GM12878 (cell line): ENCODE measurements around the gene BTG2. TPM values are rescaled to one million over a fixed set of nuclear protein-coding genes. Genes with fewer than 3 reads are reported as not detected.

Experiments
- CBX5 ChIP-seq: sonication (generic); IDR thresholded peaks from 2 replicates; pipeline ENCODE4 v1.6.1; 2016; ENCODE audit warnings: low read depth, moderate library complexity, mild to moderate bottlenecking, inconsistent platforms
- CHD1 ChIP-seq: IDR thresholded peaks from 2 replicates; pipeline ENCODE4 v1.6.1; 2012; ENCODE audit warnings: low read depth, low read length, improper control_type of control experiment
- E2F4 ChIP-seq: IDR thresholded peaks from 2 replicates; pipeline ENCODE4 v1.6.1; 2012; ENCODE audit warnings: low read depth, low read length, improper control_type of control experiment
- FOS ChIP-seq: IDR thresholded peaks from 3 replicates; pipeline ENCODE4 v1.6.1; 2011; ENCODE audit warnings: borderline replicate concordance; ENCODE audit not compliant: insufficient read length; ENCODE audit errors: extremely low read depth
- GATAD2B ChIP-seq: fragments of 450-650 bp; conservative IDR thresholded peaks from 2 replicates; pipeline ENCODE4 v1.6.1; 2017; ENCODE audit warnings: low read depth, mild to moderate bottlenecking, moderate library complexity
- JUNB ChIP-seq: IDR thresholded peaks from 2 replicates; pipeline ENCODE4 v1.6.1; 2016; ENCODE audit warnings: antibody characterized with exemption, mild to moderate bottlenecking
- KAT2A ChIP-seq: conservative IDR thresholded peaks from 2 replicates; pipeline ENCODE4 v1.6.1; 2011; ENCODE audit warnings: low read depth, low read length; ENCODE audit not compliant: control insufficient read depth
- MYC ChIP-seq: IDR thresholded peaks from 2 replicates; pipeline ENCODE4 v1.6.1; 2011; ENCODE audit warnings: mild to moderate bottlenecking, low read length, moderate library complexity, inconsistent platforms; ENCODE audit not compliant: insufficient read depth, insufficient replicate concordance, insufficient read length, severe bottlenecking
- SKIL ChIP-seq: fragments of 450-650 bp; IDR thresholded peaks from 2 replicates; pipeline ENCODE4 v1.6.1; 2017; ENCODE audit warnings: mild to moderate bottlenecking, low read depth, inconsistent platforms; ENCODE audit not compliant: poor library complexity, severe bottlenecking
- SPI1 ChIP-seq: IDR thresholded peaks from 2 replicates; pipeline ENCODE4 v1.6.1; 2011; ENCODE audit warnings: low read depth, mild to moderate bottlenecking, low read length, moderate library complexity, borderline replicate concordance; ENCODE audit not compliant: insufficient read depth
- polyA plus RNA-seq, 11 experiments: library from polyadenylated mRNA; depleted of rRNA in 4 of 11; unstranded in 6 of 11; stranded (reverse) in 5 of 11; fragments of >200 nt; fragmentation: Nextera tagmentation in 4 of 11; fragmentation: Illumina TruSeq in 1 of 11; extraction: Ambion mirVana in 4 of 11; extraction: Trizol in 1 of 11; gene quantifications; 1 replicate in 1 of 11; 2 replicates in 10 of 11; pipeline versions ENCODE4 v1.2.1 to v1.2.3, GENCODE V29; 2011 to 2016; ENCODE audit warnings: inconsistent platforms in 2 of 11, missing spikeins in 2 of 11, low read depth in 1 of 11
- total RNA-seq, 4 experiments: library from RNA; depleted of rRNA in 3 of 4; stranded (reverse); fragments of >200 nt in 3 of 4; fragmentation: Illumina TruSeq in 1 of 4; extraction: Trizol in 1 of 4; gene quantifications; 2 replicates each; pipeline versions ENCODE4 v1.2.1 to v1.2.3, GENCODE V29; 2013 to 2021

Gene BTG2
- total and polyA plus RNA-seq, 10 of the 15 experiments (the other 5 are each of a cell fraction or from before 2014, with no cell fraction given): 23.3 to 160 (median 98.1) TPM

GRCh38 chr1:203320591-203321272 lies 15.4 kb downstream of the BTG2 start (continued):
- TF ChIP-seq MYC (no peak), JUNB (no peak), CBX5 (no peak), SKIL (peak; percentile 88), E2F4 (no peak), CHD1 (no peak), SPI1 (peak; percentile 12; the same call in 1 of the 2 replicates), FOS (no peak), GATAD2B (no peak), KAT2A (no peak)
